ENCODE data around the gene FAM234B. TPM values are rescaled to one million over a fixed set of nuclear protein-coding genes. Genes with fewer than 3 reads are reported as not detected.

The FAM234B gene
- polyA plus RNA-seq, 1 donor, result 5.3 TPM

- Histone ChIP-seq H3K4me1 (ENCODE audit: control insufficient read depth, insufficient read depth, low read length) (peaks cover 13% of the 10 kb centered on the region), H3K36me3 (ENCODE audit: control insufficient read depth, insufficient read depth, low read length) (no peaks in the 10 kb centered on the region), H3K4me3 (ENCODE audit: low read length) (peak overlapping the region; percentile 70), H3K27me3 (ENCODE audit: control insufficient read depth, insufficient read depth, low read length) (no peaks in the 10 kb centered on the region), H3K27ac (ENCODE audit: low read length) (peak overlapping the region; percentile 91), H3K9me3 (ENCODE audit: control insufficient read depth, low read depth, low read length) (no peaks in the 10 kb centered on the region)
- WGBS (ENCODE audit: insufficient coverage, low lambda C conversion rate), result 0% methylated on average over 1 of the region's 82 CpGs
- peak; percentile 29 to 68 for DNase-seq
Observed at GRCh38 chr12:13000925-13001774, 43.0 kb upstream of the FAM234B start.

- no CpG with 5 or more reads among the region's 16 CpGs for WGBS (ENCODE audit: insufficient coverage, low lambda C conversion rate)
- peak in 1 of 2 donors; percentile 32 for DNase-seq
- no peaks in the 10 kb centered on the region for H3K36me3 ChIP-seq (ENCODE audit: control insufficient read depth, insufficient read depth, low read length)
- no peaks in the 10 kb centered on the region for H3K9me3 ChIP-seq (ENCODE audit: control insufficient read depth, low read depth, low read length)
- H3K27me3 ChIP-seq (ENCODE audit: control insufficient read depth, insufficient read depth, low read length), result no peaks in the 10 kb centered on the region
- peaks cover 10% of the 10 kb centered on the region for H3K4me1 ChIP-seq (ENCODE audit: control insufficient read depth, insufficient read depth, low read length)
- peak overlapping the region; percentile 70 for H3K4me3 ChIP-seq (ENCODE audit: low read length)
- H3K27ac ChIP-seq (ENCODE audit: low read length), result no peak overlapping the region
Observed at GRCh38 chr12:13001775-13002040, 42.5 kb upstream of the FAM234B start.

- no peak overlapping the region for H3K4me3 ChIP-seq (ENCODE audit: low read length)
- no CpG with 5 or more reads among the region's 10 CpGs for WGBS (ENCODE audit: insufficient coverage, low lambda C conversion rate)
- H3K36me3 ChIP-seq (ENCODE audit: control insufficient read depth, insufficient read depth, low read length), result no peaks in the 10 kb centered on the region
Observed at GRCh38 chr12:13002301-13003097, 41.7 kb upstream of the FAM234B start.

GRCh38 chr12:13004361-13004760 is 39.8 kb upstream of the FAM234B start:
- H3K36me3 ChIP-seq (ENCODE audit: control insufficient read depth, insufficient read depth, low read length), result no peaks in the 10 kb centered on the region
- no peaks in the 10 kb centered on the region for H3K27me3 ChIP-seq (ENCODE audit: control insufficient read depth, insufficient read depth, low read length)
- WGBS (ENCODE audit: insufficient coverage, low lambda C conversion rate), result 92% methylated on average over 2 of the region's 3 CpGs
- peaks cover 2% of the 10 kb centered on the region for H3K4me1 ChIP-seq (ENCODE audit: control insufficient read depth, insufficient read depth, low read length)
- DNase-seq, result no peak
- no peaks in the 10 kb centered on the region for H3K9me3 ChIP-seq (ENCODE audit: control insufficient read depth, low read depth, low read length)
- no peak overlapping the region for H3K27ac ChIP-seq (ENCODE audit: low read length)
- no peak overlapping the region for H3K4me3 ChIP-seq (ENCODE audit: low read length)

More at GRCh38 chr12:13002301-13003097, 41.7 kb upstream of the FAM234B start:
- Histone ChIP-seq H3K9me3 (ENCODE audit: control insufficient read depth, low read depth, low read length) (no peaks in the 10 kb centered on the region), H3K4me1 (ENCODE audit: control insufficient read depth, insufficient read depth, low read length) (peaks cover 4% of the 10 kb centered on the region), H3K27ac (ENCODE audit: low read length) (no peak overlapping the region), H3K27me3 (ENCODE audit: control insufficient read depth, insufficient read depth, low read length) (no peaks in the 10 kb centered on the region)
- no peak for DNase-seq

- H3K27me3 ChIP-seq (ENCODE audit: control insufficient read depth, insufficient read depth, low read length), result no peaks in the 10 kb centered on the region
- H3K9me3 ChIP-seq (ENCODE audit: control insufficient read depth, low read depth, low read length), result no peaks in the 10 kb centered on the region
- no peak for DNase-seq
- H3K4me1 ChIP-seq (ENCODE audit: control insufficient read depth, insufficient read depth, low read length), result peaks cover 2% of the 10 kb centered on the region
- no peak overlapping the region for H3K4me3 ChIP-seq (ENCODE audit: low read length)
- H3K27ac ChIP-seq (ENCODE audit: low read length), result no peak overlapping the region
- H3K36me3 ChIP-seq (ENCODE audit: control insufficient read depth, insufficient read depth, low read length), result no peaks in the 10 kb centered on the region
- no CpG with 5 or more reads among the region's 3 CpGs for WGBS (ENCODE audit: insufficient coverage, low lambda C conversion rate)
Observed at GRCh38 chr12:13004986-13005385, 39.2 kb upstream of the FAM234B start.

GRCh38 chr12:13005649-13006048 is 38.5 kb upstream of the FAM234B start:
- Histone ChIP-seq H3K9me3 (ENCODE audit: control insufficient read depth, low read depth, low read length) (no peaks in the 10 kb centered on the region), H3K36me3 (ENCODE audit: control insufficient read depth, insufficient read depth, low read length) (no peaks in the 10 kb centered on the region), H3K27ac (ENCODE audit: low read length) (no peak overlapping the region), H3K4me1 (ENCODE audit: control insufficient read depth, insufficient read depth, low read length) (peaks cover 2% of the 10 kb centered on the region), H3K4me3 (ENCODE audit: low read length) (no peak overlapping the region), H3K27me3 (ENCODE audit: control insufficient read depth, insufficient read depth, low read length) (no peaks in the 10 kb centered on the region)
- DNase-seq, result peak in 1 of 2 donors; percentile 29
- WGBS (ENCODE audit: insufficient coverage, low lambda C conversion rate), result no CpG with 5 or more reads among the region's 2 CpGs

- DNase-seq, result no peak
- no peaks in the 10 kb centered on the region for H3K4me1 ChIP-seq (ENCODE audit: control insufficient read depth, insufficient read depth, low read length)
- H3K27ac ChIP-seq (ENCODE audit: low read length), result no peak overlapping the region
- H3K4me3 ChIP-seq (ENCODE audit: low read length), result no peak overlapping the region
- WGBS (ENCODE audit: insufficient coverage, low lambda C conversion rate), result no CpG with 5 or more reads among the region's 7 CpGs
- H3K36me3 ChIP-seq (ENCODE audit: control insufficient read depth, insufficient read depth, low read length), result no peaks in the 10 kb centered on the region
- no peaks in the 10 kb centered on the region for H3K9me3 ChIP-seq (ENCODE audit: control insufficient read depth, low read depth, low read length)
- H3K27me3 ChIP-seq (ENCODE audit: control insufficient read depth, insufficient read depth, low read length), result no peaks in the 10 kb centered on the region
Observed at GRCh38 chr12:13007496-13008233, 36.5 kb upstream of the FAM234B start.

GRCh38 chr12:13008741-13009380 is 35.3 kb upstream of the FAM234B start:
- Histone ChIP-seq H3K4me3 (ENCODE audit: low read length) (no peak overlapping the region), H3K27me3 (ENCODE audit: control insufficient read depth, insufficient read depth, low read length) (no peaks in the 10 kb centered on the region), H3K9me3 (ENCODE audit: control insufficient read depth, low read depth, low read length) (no peaks in the 10 kb centered on the region), H3K4me1 (ENCODE audit: control insufficient read depth, insufficient read depth, low read length) (no peaks in the 10 kb centered on the region), H3K36me3 (ENCODE audit: control insufficient read depth, insufficient read depth, low read length) (no peaks in the 10 kb centered on the region), H3K27ac (ENCODE audit: low read length) (no peak overlapping the region)
- no peak for DNase-seq
- WGBS (ENCODE audit: insufficient coverage, low lambda C conversion rate), result 50% methylated on average over 2 of the region's 5 CpGs

- Histone ChIP-seq H3K9me3 (ENCODE audit: control insufficient read depth, low read depth, low read length) (no peaks in the 10 kb centered on the region), H3K27ac (ENCODE audit: low read length) (no peak overlapping the region), H3K4me3 (ENCODE audit: low read length) (no peak overlapping the region), H3K36me3 (ENCODE audit: control insufficient read depth, insufficient read depth, low read length) (no peaks in the 10 kb centered on the region), H3K4me1 (ENCODE audit: control insufficient read depth, insufficient read depth, low read length) (no peaks in the 10 kb centered on the region), H3K27me3 (ENCODE audit: control insufficient read depth, insufficient read depth, low read length) (no peaks in the 10 kb centered on the region)
- DNase-seq, result no peak
- WGBS (ENCODE audit: insufficient coverage, low lambda C conversion rate), result no CpG with 5 or more reads among the region's 6 CpGs
Observed at GRCh38 chr12:13011098-13011497, 33.1 kb upstream of the FAM234B start.

- no peak for DNase-seq
- no peaks in the 10 kb centered on the region for H3K9me3 ChIP-seq (ENCODE audit: control insufficient read depth, low read depth, low read length)
- H3K4me3 ChIP-seq (ENCODE audit: low read length), result no peak overlapping the region
- no peaks in the 10 kb centered on the region for H3K27me3 ChIP-seq (ENCODE audit: control insufficient read depth, insufficient read depth, low read length)
- WGBS (ENCODE audit: insufficient coverage, low lambda C conversion rate), result no CpG with 5 or more reads among the region's 6 CpGs
- H3K4me1 ChIP-seq (ENCODE audit: control insufficient read depth, insufficient read depth, low read length), result no peaks in the 10 kb centered on the region
- H3K27ac ChIP-seq (ENCODE audit: low read length), result no peak overlapping the region
- H3K36me3 ChIP-seq (ENCODE audit: control insufficient read depth, insufficient read depth, low read length), result no peaks in the 10 kb centered on the region
Observed at GRCh38 chr12:13022851-13023271, 21.3 kb upstream of the FAM234B start.

All from large intestine (tissue), 3 donors.